CD4-positive, alpha-beta memory T cell (primary cell): Measurements from ENCODE around the gene NRXN3. TPM values are rescaled to one million over a fixed set of nuclear protein-coding genes. Genes with fewer than 3 reads are reported as not detected.

Source experiments
- CTCF ChIA-PET: fragments of 350-600 bp; sonication (Branson Sonifier 250); formaldehyde crosslinking; loops from one replicate; lab custom pipeline; 2021; ENCODE audit warnings: inconsistent platforms; ENCODE audit not compliant: partially characterized antibody; lab: Charles Lee
- POLR2A ChIA-PET: fragments of 350-600 bp; sonication (Branson Sonifier 250); formaldehyde crosslinking; loops from one replicate; lab custom pipeline; 2021; ENCODE audit not compliant: partially characterized antibody; lab: Charles Lee
- DNase-seq, 5 donors: peaks; one replicate each; pipeline versions ENCODE4 v3.0.0 to v3.0.0-alpha.2; 2020 to 2022; ENCODE audit warnings: mixed read lengths in 1 of 5
- H3K27ac ChIP-seq: one replicate; pipeline ENCODE4 v1.7.0; 2013; ENCODE audit warnings: low read depth, low read length
- H3K27me3 ChIP-seq: 2 replicates; pipeline ENCODE4 v1.7.0; 2013; ENCODE audit warnings: mild to moderate bottlenecking, low read length, moderate library complexity; ENCODE audit not compliant: insufficient read depth
- H3K36me3 ChIP-seq: 2 replicates; pipeline ENCODE4 v1.7.0; 2013; ENCODE audit warnings: mild to moderate bottlenecking, low read length, moderate library complexity; ENCODE audit not compliant: insufficient read depth
- H3K4me1 ChIP-seq: 2 replicates; pipeline ENCODE4 v1.7.0; 2013; ENCODE audit warnings: mild to moderate bottlenecking, low read length, moderate library complexity; ENCODE audit not compliant: insufficient read depth
- H3K4me3 ChIP-seq, 2 donors: one replicate each; pipeline ENCODE4 v1.7.0; 2013; ENCODE audit warnings: low read length in 2 of 2, mild to moderate bottlenecking in 1 of 2
- H3K9me3 ChIP-seq, 2 donors: one replicate each; pipeline ENCODE4 v1.7.0; 2013; ENCODE audit warnings: low read length in 2 of 2, control low read depth in 1 of 2; ENCODE audit not compliant: control insufficient read depth in 1 of 2
- H3K27ac Mint-ChIP-seq, 7 donors: one replicate each; pipeline ENCODE4 v1.8.0; 2020 to 2021; ENCODE audit warnings: mixed read lengths in 7 of 7, mild to moderate bottlenecking in 6 of 7, inconsistent platforms in 3 of 7, moderate library complexity in 3 of 7
- H3K27me3 Mint-ChIP-seq, 2 donors: one replicate each; pipeline ENCODE4 v1.8.0; 2020 to 2021; ENCODE audit warnings: mixed read lengths in 2 of 2
- H3K36me3 Mint-ChIP-seq, 2 donors: one replicate each; pipeline ENCODE4 v1.8.0; 2020 to 2021; ENCODE audit warnings: mixed read lengths in 2 of 2, inconsistent platforms in 1 of 2, mild to moderate bottlenecking in 1 of 2
- H3K4me1 Mint-ChIP-seq, 4 donors: one replicate each; pipeline ENCODE4 v1.8.0; 2020 to 2021; ENCODE audit warnings: mixed read lengths in 4 of 4, mild to moderate bottlenecking in 1 of 4
- H3K4me3 Mint-ChIP-seq, 8 donors: one replicate each; pipeline ENCODE4 v1.8.0; 2020 to 2021; ENCODE audit warnings: mixed read lengths in 8 of 8, mild to moderate bottlenecking in 7 of 8, moderate library complexity in 6 of 8, inconsistent platforms in 3 of 8
- H3K9me3 Mint-ChIP-seq, 8 donors: one replicate each; pipeline ENCODE4 v1.8.0; 2020 to 2021; ENCODE audit warnings: mixed read lengths in 8 of 8, mild to moderate bottlenecking in 5 of 8, inconsistent platforms in 3 of 8, moderate library complexity in 1 of 8
- intact Hi-C: fragments of 100-400 bp; cut with micrococcal nuclease; formaldehyde crosslinking; loops from one replicate; pipeline ENCODE4 v1.15.1; 2023
- polyA plus RNA-seq, 2 donors: library from polyadenylated mRNA; unstranded; fragments of 300-500 nt; fragmentation: Illumina TruSeq; gene quantifications; one replicate each; pipeline ENCODE4 v1.2.3, GENCODE V29; 2021
- total RNA-seq, 2 experiments: library from RNA; stranded (reverse); gene quantifications; one replicate each; pipeline ENCODE4 v1.2.3, GENCODE V29; 2021

The NRXN3 gene
- total and polyA plus RNA-seq, 4 experiments from 2014 or later = not detected

GRCh38 chr14:79580414-79580813 lies 1410.2 kb downstream of the NRXN3 start:
- Mint-ChIP-seq H3K27me3 (peaks cover 0 to 2% of the 10 kb centered on the region in 2 donors), H3K9me3 (peaks cover 0 to 6% (median 1%) of the 10 kb centered on the region in 8 donors), H3K4me1 (no peaks in the 10 kb centered on the region), H3K36me3 (no peaks in the 10 kb centered on the region), H3K4me3 (no peak overlapping the region), H3K27ac (no peak overlapping the region)
- no peak overlapping the region for H3K27ac ChIP-seq
- CTCF ChIA-PET = no interaction called here
- DNase-seq = no peak
- H3K27me3 ChIP-seq = no peaks in the 10 kb centered on the region
- no peaks in the 10 kb centered on the region for H3K4me1 ChIP-seq
- intact Hi-C loops = no loop called here
- H3K36me3 ChIP-seq = no peaks in the 10 kb centered on the region
- no peak overlapping the region for H3K4me3 ChIP-seq
- H3K9me3 ChIP-seq = no peaks in the 10 kb centered on the region
- POLR2A ChIA-PET = no interaction called here

GRCh38 chr14:79580906-79581305 lies 1410.7 kb downstream of the NRXN3 start:
- no peaks in the 10 kb centered on the region for H3K36me3 ChIP-seq
- DNase-seq = no peak
- H3K27ac Mint-ChIP-seq = no peak overlapping the region
- ChIA-PET POLR2A (no interaction called here), CTCF (no interaction called here)
- H3K27ac ChIP-seq = no peak overlapping the region
- no peak overlapping the region for H3K4me3 Mint-ChIP-seq
- no peaks in the 10 kb centered on the region for H3K4me1 ChIP-seq
- H3K9me3 ChIP-seq = no peaks in the 10 kb centered on the region
- no peaks in the 10 kb centered on the region for H3K4me1 Mint-ChIP-seq
- peaks cover 0 to 6% (median 1%) of the 10 kb centered on the region in 8 donors for H3K9me3 Mint-ChIP-seq
- no peak overlapping the region for H3K4me3 ChIP-seq
- H3K27me3 ChIP-seq = no peaks in the 10 kb centered on the region
- H3K36me3 Mint-ChIP-seq = no peaks in the 10 kb centered on the region
- intact Hi-C loops = no loop called here
- H3K27me3 Mint-ChIP-seq = peaks cover 0 to 2% of the 10 kb centered on the region in 2 donors

GRCh38 chr14:79581912-79582576 lies 1411.9 kb downstream of the NRXN3 start:
- Mint-ChIP-seq H3K4me3 (no peak overlapping the region), H3K36me3 (no peaks in the 10 kb centered on the region), H3K4me1 (no peaks in the 10 kb centered on the region), H3K27ac (no peak overlapping the region), H3K27me3 (peaks cover 0 to 2% of the 10 kb centered on the region in 2 donors), H3K9me3 (peaks cover 0 to 6% (median under 1%) of the 10 kb centered on the region in 8 donors)
- Histone ChIP-seq H3K36me3 (no peaks in the 10 kb centered on the region), H3K27ac (no peak overlapping the region), H3K9me3 (no peaks in the 10 kb centered on the region), H3K27me3 (no peaks in the 10 kb centered on the region), H3K4me3 (no peak overlapping the region), H3K4me1 (no peaks in the 10 kb centered on the region)
- ChIA-PET POLR2A (no interaction called here), CTCF (no interaction called here)
- intact Hi-C loops = no loop called here
- no peak for DNase-seq

- no peaks in the 10 kb centered on the region for H3K27me3 ChIP-seq
- no peak overlapping the region for H3K27ac Mint-ChIP-seq
- no peaks in the 10 kb centered on the region for H3K36me3 Mint-ChIP-seq
- peaks cover 0 to 7% (median 2%) of the 10 kb centered on the region in 8 donors for H3K9me3 Mint-ChIP-seq
- no peaks in the 10 kb centered on the region for H3K9me3 ChIP-seq
- DNase-seq = no peak
- H3K36me3 ChIP-seq = no peaks in the 10 kb centered on the region
- H3K4me1 ChIP-seq = no peaks in the 10 kb centered on the region
- intact Hi-C loops = no loop called here
- H3K4me3 ChIP-seq = no peak overlapping the region
- ChIA-PET POLR2A (no interaction called here), CTCF (no interaction called here)
- no peak overlapping the region for H3K4me3 Mint-ChIP-seq
- H3K27ac ChIP-seq = no peak overlapping the region
- H3K27me3 Mint-ChIP-seq = peaks cover 0 to 2% of the 10 kb centered on the region in 2 donors
- H3K4me1 Mint-ChIP-seq = no peaks in the 10 kb centered on the region
These were observed 1413.7 kb downstream of the NRXN3 start for GRCh38 chr14:79583738-79584408.

- H3K9me3 ChIP-seq = no peaks in the 10 kb centered on the region
- Mint-ChIP-seq H3K4me1 (no peaks in the 10 kb centered on the region), H3K36me3 (no peaks in the 10 kb centered on the region), H3K27ac (no peak overlapping the region), H3K4me3 (no peak overlapping the region), H3K9me3 (peaks cover 0 to 8% (median 2%) of the 10 kb centered on the region in 8 donors), H3K27me3 (peaks cover 0 to 2% of the 10 kb centered on the region in 2 donors)
- ChIA-PET CTCF (no interaction called here), POLR2A (no interaction called here)
- intact Hi-C loops = no loop called here
- no peak overlapping the region for H3K4me3 ChIP-seq
- H3K36me3 ChIP-seq = no peaks in the 10 kb centered on the region
- H3K27ac ChIP-seq = no peak overlapping the region
- H3K27me3 ChIP-seq = no peaks in the 10 kb centered on the region
- H3K4me1 ChIP-seq = no peaks in the 10 kb centered on the region
- no peak for DNase-seq
These were observed 1414.5 kb downstream of the NRXN3 start for GRCh38 chr14:79584679-79585078.

DNA sequence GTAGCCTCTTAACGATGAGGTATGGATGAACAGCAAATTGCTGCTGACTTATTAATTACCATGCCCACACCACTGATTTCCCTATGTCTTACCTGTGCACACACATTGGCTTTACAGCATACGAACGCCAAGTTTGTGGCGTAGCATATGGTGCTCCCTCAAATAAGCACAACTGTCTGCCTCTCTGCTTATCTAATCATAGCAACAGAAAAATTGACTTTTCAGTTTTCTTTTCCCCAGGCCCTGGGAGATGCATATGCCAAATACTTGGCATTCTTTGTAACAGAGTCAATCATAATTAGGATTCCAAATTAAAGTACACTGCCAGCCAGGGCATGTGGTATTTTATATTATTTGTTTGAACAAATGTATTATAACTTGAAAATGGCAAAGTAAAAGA lies 1415.7 kb downstream of the NRXN3 start:
- Histone ChIP-seq H3K4me3 (no peak overlapping the region), H3K27me3 (no peaks in the 10 kb centered on the region), H3K4me1 (no peaks in the 10 kb centered on the region), H3K9me3 (no peaks in the 10 kb centered on the region), H3K27ac (no peak overlapping the region), H3K36me3 (no peaks in the 10 kb centered on the region)
- no peak overlapping the region for H3K4me3 Mint-ChIP-seq
- H3K36me3 Mint-ChIP-seq = no peaks in the 10 kb centered on the region
- POLR2A ChIA-PET = no interaction called here
- peaks cover 0 to 2% of the 10 kb centered on the region in 2 donors for H3K27me3 Mint-ChIP-seq
- H3K27ac Mint-ChIP-seq = no peak overlapping the region
- H3K9me3 Mint-ChIP-seq = peaks cover 0 to 6% (median 0%) of the 10 kb centered on the region in 8 donors
- intact Hi-C loops = no loop called here
- no peaks in the 10 kb centered on the region for H3K4me1 Mint-ChIP-seq
- CTCF ChIA-PET = no interaction called here
- no peak for DNase-seq

DNA sequence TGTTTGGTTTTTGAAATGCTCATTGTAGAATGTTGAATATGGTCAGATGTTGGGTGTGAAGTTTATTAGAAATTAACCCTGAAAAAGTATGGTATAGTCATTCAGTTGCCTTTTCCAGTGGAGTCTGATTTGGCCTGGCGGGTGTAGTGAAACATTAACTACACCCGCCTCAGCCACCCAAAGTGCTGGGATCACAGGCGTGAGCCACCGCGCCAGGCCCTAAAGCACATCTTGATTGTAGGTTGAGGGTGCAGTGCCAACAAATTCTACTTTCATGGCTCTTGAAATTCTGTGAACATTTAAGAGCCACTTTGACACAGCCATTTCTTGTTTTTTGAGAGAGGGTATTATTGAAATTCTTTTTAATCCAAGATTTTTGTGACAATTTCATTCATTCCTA lies 1416.2 kb downstream of the NRXN3 start:
- CTCF ChIA-PET = no interaction called here
- intact Hi-C loops = no loop called here
- H3K4me1 Mint-ChIP-seq = no peaks in the 10 kb centered on the region
- no peaks in the 10 kb centered on the region for H3K4me1 ChIP-seq
- POLR2A ChIA-PET = no interaction called here
- no peak overlapping the region for H3K27ac ChIP-seq
- no peaks in the 10 kb centered on the region for H3K36me3 Mint-ChIP-seq
- H3K27me3 Mint-ChIP-seq = no peaks in the 10 kb centered on the region
- DNase-seq = no peak
- peaks cover 0 to 6% (median 0%) of the 10 kb centered on the region in 8 donors for H3K9me3 Mint-ChIP-seq
- no peaks in the 10 kb centered on the region for H3K9me3 ChIP-seq
- H3K4me3 Mint-ChIP-seq = no peak overlapping the region
- no peaks in the 10 kb centered on the region for H3K36me3 ChIP-seq
- no peak overlapping the region for H3K27ac Mint-ChIP-seq
- no peak overlapping the region for H3K4me3 ChIP-seq
- H3K27me3 ChIP-seq = no peaks in the 10 kb centered on the region
